DOHH2 (cell line): ENCODE measurements around the gene TEX35.

Source experiments
- CTCF ChIP-seq: fragments of 200-600 bp; sonication (generic); IDR thresholded peaks from one replicate; pipeline ENCODE4 v1.5.1; 2014; ENCODE audit warnings: antibody characterized with exemption, mild to moderate bottlenecking, low read depth, low read length; ENCODE audit not compliant: poor library complexity, severe bottlenecking
- EZH2phosphoT487 ChIP-seq: fragments of 200-600 bp; sonication (generic); IDR thresholded peaks from 2 replicates; pipeline ENCODE4 v1.6.1; 2017; ENCODE audit warnings: borderline replicate concordance, mild to moderate bottlenecking, antibody characterized with exemption, low read length, moderate library complexity, mixed read lengths

GRCh38 chr1:178548108-178548507, 35.2 kb downstream of the TEX35 start:
- TF ChIP-seq CTCF = no peak
- TF ChIP-seq EZH2phosphoT487 = no peak
